Body of pancreas (tissue), 4 donors: ENCODE data around the gene TLCD3B. TPM values are rescaled to one million over a fixed set of nuclear protein-coding genes. Genes with fewer than 3 reads are reported as not detected.
"Not testable (repeated sequence)": the region's sequence is repeated elsewhere in the genome, so short reads cannot be mapped to it uniquely, and the experiment has no call there.

Experiments
- ATAC-seq: fragments of 150-250 bp; one replicate; pipeline ENCODE4 v1.9.1; 2016
- DNase-seq, 4 donors: peaks; one replicate each; pipeline ENCODE4 v3.0.0-alpha.2; 2019
- H3K27ac ChIP-seq, 4 donors: fragments of 200-600 bp; sonication (generic); 1 replicate in 3 of 4; 2 replicates in 1 of 4; pipeline versions ENCODE4 v1.5.1 to v1.6.1; 2016 to 2019; ENCODE audit warnings: mild to moderate bottlenecking in 1 of 4, mixed read lengths in 1 of 4, moderate library complexity in 1 of 4
- H3K27me3 ChIP-seq, 2 donors: fragments of 200-600 bp; sonication (generic); one replicate each; pipeline ENCODE4 v1.6.0; 2016; ENCODE audit warnings: mild to moderate bottlenecking in 1 of 2
- H3K36me3 ChIP-seq, 2 donors: fragments of 200-600 bp; sonication (generic); replicated peaks in 1 of 2; 2 replicates each; pipeline ENCODE4 v1.5.1; 2016; ENCODE audit warnings: low read depth in 2 of 2; ENCODE audit not compliant: insufficient read depth in 1 of 2
- H3K4me1 ChIP-seq: fragments of 200-600 bp; sonication (generic); one replicate; pipeline ENCODE4 v1.6.0; 2016
- H3K4me3 ChIP-seq, 2 donors: fragments of 200-600 bp; sonication (generic); 1 replicate in 1 of 2; 2 replicates in 1 of 2; pipeline ENCODE4 v1.5.1; 2016 to 2019
- H3K9me3 ChIP-seq, 3 donors: fragments of 200-600 bp; sonication (generic); 1 replicate in 2 of 3; 2 replicates in 1 of 3; pipeline ENCODE4 v1.5.1; 2016
- POLR2A ChIP-seq, 3 donors: fragments of 450-650 bp; IDR thresholded peaks; one replicate each; pipeline ENCODE4 v1.6.1; 2016; ENCODE audit warnings: antibody characterized with exemption in 3 of 3, mild to moderate bottlenecking in 2 of 3
- WGBS, 2 donors: methylation state at CpG; one replicate each; pipeline ENCODE4 v1.1.5; 2017; 5-methylcytosine and 5-hydroxymethylcytosine counted together
- intact Hi-C: fragments of 100-400 bp; cut with DNase I; formaldehyde crosslinking; loops from one replicate; pipeline ENCODE4 v1.15.1; 2023
- total RNA-seq, 2 donors: library from RNA; depleted of rRNA; stranded (reverse); fragments of >200 nt; gene quantifications; one replicate each; pipeline ENCODE4 v1.1.0, GENCODE V29; 2016
- TF ChIP-seq, protein P1 (sequence below), 7 experiments: fragments of 450-650 bp in 4 of 7; fragments of 200-600 bp in 3 of 7; sonication (generic) in 3 of 7; IDR thresholded peaks; one replicate each; pipeline ENCODE4 v1.5.1; 2016 to 2019; ENCODE audit warnings: antibody characterized with exemption in 7 of 7

The TLCD3B gene
- total RNA-seq, 2 donors from 2014 or later: not detected

DNA sequence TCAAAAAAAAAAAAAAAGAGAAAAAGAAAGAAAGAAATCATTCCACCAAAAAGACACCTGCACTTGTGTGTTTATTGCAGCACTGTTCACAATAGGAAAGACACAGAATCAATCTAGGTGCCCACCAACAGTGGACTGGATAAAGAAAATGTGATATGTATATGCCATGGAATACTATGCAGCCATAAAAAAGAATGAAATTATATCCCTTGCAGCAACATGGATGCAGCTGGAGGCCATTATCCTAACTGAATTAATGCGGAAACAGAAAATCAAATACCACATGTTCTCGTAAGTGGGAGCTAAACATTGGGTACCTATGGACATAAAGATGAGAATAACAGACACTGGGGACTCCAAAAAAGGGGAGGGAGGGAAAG is 13.8 kb downstream of the TLCD3B start:
- Histone ChIP-seq H3K27ac (no peak overlapping the region), H3K4me3 (no peak overlapping the region), H3K9me3 (no peaks in the 10 kb centered on the region), H3K27me3 (no peaks in the 10 kb centered on the region), H3K36me3 (no peaks in the 10 kb centered on the region), H3K4me1 (peaks cover 14% of the 10 kb centered on the region)
- TF ChIP-seq, protein P1, sequence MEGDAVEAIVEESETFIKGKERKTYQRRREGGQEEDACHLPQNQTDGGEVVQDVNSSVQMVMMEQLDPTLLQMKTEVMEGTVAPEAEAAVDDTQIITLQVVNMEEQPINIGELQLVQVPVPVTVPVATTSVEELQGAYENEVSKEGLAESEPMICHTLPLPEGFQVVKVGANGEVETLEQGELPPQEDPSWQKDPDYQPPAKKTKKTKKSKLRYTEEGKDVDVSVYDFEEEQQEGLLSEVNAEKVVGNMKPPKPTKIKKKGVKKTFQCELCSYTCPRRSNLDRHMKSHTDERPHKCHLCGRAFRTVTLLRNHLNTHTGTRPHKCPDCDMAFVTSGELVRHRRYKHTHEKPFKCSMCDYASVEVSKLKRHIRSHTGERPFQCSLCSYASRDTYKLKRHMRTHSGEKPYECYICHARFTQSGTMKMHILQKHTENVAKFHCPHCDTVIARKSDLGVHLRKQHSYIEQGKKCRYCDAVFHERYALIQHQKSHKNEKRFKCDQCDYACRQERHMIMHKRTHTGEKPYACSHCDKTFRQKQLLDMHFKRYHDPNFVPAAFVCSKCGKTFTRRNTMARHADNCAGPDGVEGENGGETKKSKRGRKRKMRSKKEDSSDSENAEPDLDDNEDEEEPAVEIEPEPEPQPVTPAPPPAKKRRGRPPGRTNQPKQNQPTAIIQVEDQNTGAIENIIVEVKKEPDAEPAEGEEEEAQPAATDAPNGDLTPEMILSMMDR (IDR thresholded peaks at IDR 0.05): no peak
- no peak for TF ChIP-seq POLR2A (IDR thresholded peaks at IDR 0.05)
- intact Hi-C loops: no loop called here
- WGBS, 2 donors: 95 to 97% methylated on average over 2 of the region's 2 CpGs
- ATAC-seq (no peak), DNase-seq (no peak)

DNA sequence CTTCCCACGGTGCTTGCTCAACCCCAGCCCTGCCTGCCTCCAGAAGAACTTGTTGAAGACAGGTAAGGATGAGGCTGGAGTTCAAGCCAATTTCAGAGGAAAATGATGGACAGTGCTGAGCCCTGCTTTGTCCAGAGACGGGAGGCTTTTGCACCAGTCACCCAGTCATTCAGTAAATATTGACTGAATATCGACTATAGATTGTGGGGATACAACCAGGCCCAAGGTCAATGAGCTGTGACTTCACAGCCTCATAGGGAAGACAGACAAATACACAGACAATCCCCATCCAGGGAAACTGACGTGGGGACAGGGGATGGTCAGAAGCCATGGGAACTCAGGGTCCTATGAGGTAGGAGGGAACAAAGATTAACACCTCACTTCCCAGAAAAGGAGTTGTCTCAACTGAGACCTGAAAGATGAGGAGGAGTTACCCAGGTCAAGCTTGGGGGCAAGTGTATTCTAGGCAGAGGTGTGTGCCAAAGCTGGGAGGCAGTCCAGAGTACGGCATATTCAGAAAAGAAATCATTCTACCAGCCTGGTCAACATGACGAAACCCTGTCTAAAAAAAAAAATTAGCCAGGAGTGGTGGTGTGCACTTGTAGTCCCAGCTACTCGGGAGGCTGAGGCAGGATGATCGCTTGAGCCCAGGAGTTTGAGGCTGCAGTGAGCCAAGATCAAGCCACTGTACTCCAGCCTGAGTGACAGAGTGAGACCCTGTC is 14.4 kb downstream of the TLCD3B start:
- no peak for ATAC-seq
- WGBS, 2 donors: 56 to 60% methylated on average over 8 of the region's 8 CpGs

DNA sequence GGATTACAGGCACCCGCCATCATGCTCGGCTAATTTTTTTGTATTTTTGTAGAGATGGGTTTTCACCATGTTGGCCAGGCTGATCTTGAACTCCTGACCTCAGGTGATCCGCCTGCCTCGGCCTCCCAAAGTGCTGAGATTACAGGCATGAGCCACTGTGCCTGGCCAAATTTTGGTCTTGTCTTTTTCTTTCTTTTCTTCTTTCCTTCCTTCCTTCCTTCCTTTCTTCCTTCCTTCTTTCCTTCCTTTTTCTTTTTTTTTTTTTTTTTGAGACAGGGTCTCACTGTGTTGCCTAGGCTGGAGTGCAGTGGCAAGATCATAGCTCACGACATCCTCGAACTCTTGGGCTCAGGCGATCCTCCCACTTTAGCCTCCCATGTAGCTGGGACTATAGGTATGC is 15.6 kb downstream of the TLCD3B start:
- DNase-seq, intact Hi-C loops, H3K36me3 ChIP-seq, H3K9me3 ChIP-seq, H3K27ac ChIP-seq, ATAC-seq, H3K4me3 ChIP-seq: not testable (repeated sequence)
- Histone ChIP-seq H3K27me3 (peaks cover 0 to 11% of the 10 kb centered on the region in 2 donors), H3K4me1 (peaks cover 13% of the 10 kb centered on the region)
- 86 to 90% methylated on average over 7 of the region's 7 CpGs for WGBS, 2 donors

More for the DNA sequence above, 14.4 kb downstream of the TLCD3B start:
- H3K36me3 ChIP-seq: no peaks in the 10 kb centered on the region
- intact Hi-C loops: no loop called here
- peaks cover 0 to under 1% of the 10 kb centered on the region in 2 donors for H3K27me3 ChIP-seq
- H3K9me3 ChIP-seq: no peaks in the 10 kb centered on the region
- H3K27ac ChIP-seq: no peak overlapping the region
- no peak for DNase-seq
- TF ChIP-seq, protein P1 (IDR thresholded peaks at IDR 0.05): no peak
- TF ChIP-seq POLR2A (IDR thresholded peaks at IDR 0.05): no peak
- H3K4me3 ChIP-seq: no peak overlapping the region
- peaks cover 12% of the 10 kb centered on the region for H3K4me1 ChIP-seq

DNA sequence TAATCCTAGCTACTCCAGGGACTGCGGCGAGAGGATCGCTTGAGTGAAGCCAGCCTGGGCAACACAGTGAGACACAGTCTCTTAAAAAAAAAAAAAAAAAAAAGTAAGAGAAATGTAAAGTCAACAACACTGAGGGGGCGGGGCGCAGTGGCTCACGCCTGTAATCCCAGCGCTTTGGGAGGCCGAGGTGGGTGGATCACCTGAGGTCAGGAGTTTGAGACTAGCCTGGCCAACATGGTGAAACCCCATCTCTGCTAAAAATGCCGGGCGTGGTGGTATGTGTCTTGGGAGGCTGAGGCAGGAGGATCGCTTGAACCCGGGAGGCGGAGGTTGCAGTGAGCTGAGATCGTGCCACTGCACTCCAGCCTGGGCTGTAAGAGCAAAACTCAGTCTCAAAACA is 18.5 kb downstream of the TLCD3B start:
- H3K27ac ChIP-seq, H3K36me3 ChIP-seq, DNase-seq, intact Hi-C loops, ATAC-seq, H3K9me3 ChIP-seq, H3K4me3 ChIP-seq: not testable (repeated sequence)
- WGBS, 2 donors: 81 to 84% methylated on average over 14 of the region's 14 CpGs
- Histone ChIP-seq H3K27me3 (peaks cover 3 to 20% of the 10 kb centered on the region in 2 donors), H3K4me1 (peaks cover 19% of the 10 kb centered on the region)

DNA sequence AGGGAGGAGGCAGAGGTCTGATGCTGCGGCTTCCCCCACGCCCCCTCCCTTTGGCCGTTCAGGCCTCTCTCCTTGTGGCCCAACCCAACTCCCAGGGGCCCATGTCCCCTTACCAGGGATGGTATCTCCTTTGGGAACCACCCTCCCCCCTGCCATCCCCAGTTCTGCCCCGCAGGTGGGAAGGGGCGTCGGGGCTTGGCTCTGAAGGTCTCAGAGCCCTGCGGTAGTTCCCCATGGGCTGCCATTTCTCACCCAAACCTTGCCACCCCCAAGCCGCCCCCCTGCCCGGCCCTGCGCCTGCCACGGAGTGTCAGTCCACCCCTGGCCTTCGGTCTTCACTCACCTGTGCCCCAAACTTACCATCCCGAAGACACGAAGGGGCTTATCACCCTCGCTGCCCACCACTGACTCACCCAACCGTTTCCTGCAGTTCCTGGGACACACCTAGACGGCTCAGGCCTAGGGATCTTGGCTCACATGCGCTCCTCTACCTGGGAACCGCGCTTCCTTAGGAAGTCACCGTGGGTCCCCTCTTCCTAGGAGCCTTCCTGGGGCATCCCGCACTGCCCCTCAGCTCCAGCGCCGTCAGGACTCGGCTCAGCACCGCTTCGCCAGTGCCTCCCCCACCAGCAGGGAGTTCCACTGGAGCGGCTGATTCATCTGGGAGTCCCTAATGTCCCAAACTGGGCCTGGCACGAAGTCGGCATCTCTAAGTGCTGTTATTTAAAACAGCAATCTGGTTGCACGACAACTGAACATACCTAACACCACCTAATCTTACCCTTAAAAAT is 19.2 kb downstream of the TLCD3B start:
- no peak overlapping the region for H3K4me3 ChIP-seq
- no peak overlapping the region for H3K27ac ChIP-seq
- ATAC-seq: no peak
- peaks cover 3 to 20% of the 10 kb centered on the region in 2 donors for H3K27me3 ChIP-seq
- no peaks in the 10 kb centered on the region for H3K36me3 ChIP-seq
- intact Hi-C loops: no loop called here
- TF ChIP-seq, protein P1 (IDR thresholded peaks at IDR 0.05): no peak
- TF ChIP-seq POLR2A (IDR thresholded peaks at IDR 0.05): no peak
- DNase-seq: peak in 1 of 4 donors; percentile 10
- H3K4me1 ChIP-seq: peaks cover 19% of the 10 kb centered on the region
- H3K9me3 ChIP-seq: no peaks in the 10 kb centered on the region
- WGBS, 2 donors: 28 to 33% methylated on average over 27 to 31 of the region's 31 CpGs
